ENCODE results near the gene LCLAT1.

- peak in 1 of 4 experiments; percentile 9 for TF ChIP-seq CTCF (IDR thresholded peaks at IDR 0.05)
- no peak for TF ChIP-seq POLR2AphosphoS5 (IDR thresholded peaks at IDR 0.05)
- TF ChIP-seq EP300 (IDR thresholded peaks at IDR 0.05): no peak
Measured at GRCh38 chr2:30691948-30692828, 245.1 kb downstream of the LCLAT1 start.
